ENCODE measurements around the gene INTS4. TPM values are rescaled to one million over a fixed set of nuclear protein-coding genes. Genes with fewer than 3 reads are reported as not detected.
"Not testable (repeated sequence)": the region's sequence is repeated elsewhere in the genome, so short reads cannot be mapped to it uniquely, and the experiment has no call there.

INTS4 gene
- total RNA-seq (2014; rRNA removed; shearing (Covaris generic)) = 33.2 and 36.7 TPM in 2 replicates

- H3K36me3 ChIP-seq (replicated peaks; ENCODE audit: control insufficient read depth, insufficient read depth, low read length) = no peaks in the 10 kb centered on the region; the same call in none of the 2 replicates
- peak; percentile 91 for DNase-seq
- H3K4me3 ChIP-seq (ENCODE audit: insufficient read depth, low read depth, low read length) = peak within 1 kb of the TSS; percentile 64
- no peaks in the 10 kb centered on the region for H3K27me3 ChIP-seq (ENCODE audit: control insufficient read depth, insufficient read depth, low read length)
Measured at GRCh38 chr11:77994434-77995362, at the start of gene INTS4. Gene INTS4, minus strand, starts transcription at chr11:77994668. Its CDS starts 25 bp downstream, at chr11:77994643.

DNA sequence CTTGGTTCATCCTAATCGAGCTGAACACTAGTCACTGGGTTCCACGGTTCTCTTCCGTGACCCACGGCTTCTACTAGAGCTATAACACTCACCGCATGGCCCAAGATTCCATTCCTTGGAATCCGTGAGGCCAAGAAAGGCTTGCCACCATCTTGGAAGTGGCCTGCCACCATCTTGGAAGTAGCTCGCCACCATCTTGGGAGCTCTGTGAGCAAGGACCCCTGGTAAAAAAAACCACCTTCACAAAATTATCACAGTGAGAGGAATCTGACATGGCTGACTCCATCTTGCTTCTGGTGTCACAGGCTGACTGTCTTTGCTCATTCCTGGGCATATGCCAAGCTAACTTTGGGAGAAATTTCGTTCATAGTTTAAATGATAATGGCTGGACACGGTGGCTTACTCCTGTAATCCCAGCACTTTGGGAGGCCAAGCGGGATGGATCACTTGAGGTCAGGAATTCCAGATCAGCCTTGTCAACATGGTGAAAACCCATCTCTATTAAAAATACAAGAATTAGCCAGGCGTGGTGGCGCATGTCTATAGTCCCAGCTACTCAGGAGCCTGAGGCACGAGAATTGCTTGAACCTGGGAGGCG is 47.5 kb upstream of the INTS4 start:
- no peak for DNase-seq
- Histone ChIP-seq H3K36me3 (replicated peaks; ENCODE audit: control insufficient read depth, insufficient read depth, low read length) (no peaks in the 10 kb centered on the region), H3K27me3 (ENCODE audit: control insufficient read depth, insufficient read depth, low read length) (no peaks in the 10 kb centered on the region; the same call in 1 of the 2 replicates), H3K4me3 (ENCODE audit: insufficient read depth, low read depth, low read length) (no peak overlapping the region)

DNA sequence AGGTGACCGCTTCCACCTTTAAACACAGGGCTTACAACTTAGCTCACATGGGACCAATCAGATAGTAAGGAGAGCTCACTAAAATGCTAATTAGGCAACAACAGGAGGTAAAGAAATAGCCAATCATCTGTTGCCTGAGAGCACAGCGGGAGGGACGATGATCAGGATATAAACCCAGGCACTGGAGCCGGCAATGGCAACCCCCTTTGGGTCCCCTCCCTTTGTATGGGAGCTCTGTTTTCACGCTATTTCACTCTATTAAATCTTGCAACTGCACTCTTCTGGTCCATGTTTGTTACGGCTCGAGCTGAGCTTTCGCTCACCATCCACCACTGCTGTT is 46.9 kb upstream of the INTS4 start:
- H3K4me3 ChIP-seq (ENCODE audit: insufficient read depth, low read depth, low read length); DNase-seq; H3K36me3 ChIP-seq (replicated peaks; ENCODE audit: control insufficient read depth, insufficient read depth, low read length); H3K27me3 ChIP-seq (ENCODE audit: control insufficient read depth, insufficient read depth, low read length): not testable (repeated sequence)

DNA sequence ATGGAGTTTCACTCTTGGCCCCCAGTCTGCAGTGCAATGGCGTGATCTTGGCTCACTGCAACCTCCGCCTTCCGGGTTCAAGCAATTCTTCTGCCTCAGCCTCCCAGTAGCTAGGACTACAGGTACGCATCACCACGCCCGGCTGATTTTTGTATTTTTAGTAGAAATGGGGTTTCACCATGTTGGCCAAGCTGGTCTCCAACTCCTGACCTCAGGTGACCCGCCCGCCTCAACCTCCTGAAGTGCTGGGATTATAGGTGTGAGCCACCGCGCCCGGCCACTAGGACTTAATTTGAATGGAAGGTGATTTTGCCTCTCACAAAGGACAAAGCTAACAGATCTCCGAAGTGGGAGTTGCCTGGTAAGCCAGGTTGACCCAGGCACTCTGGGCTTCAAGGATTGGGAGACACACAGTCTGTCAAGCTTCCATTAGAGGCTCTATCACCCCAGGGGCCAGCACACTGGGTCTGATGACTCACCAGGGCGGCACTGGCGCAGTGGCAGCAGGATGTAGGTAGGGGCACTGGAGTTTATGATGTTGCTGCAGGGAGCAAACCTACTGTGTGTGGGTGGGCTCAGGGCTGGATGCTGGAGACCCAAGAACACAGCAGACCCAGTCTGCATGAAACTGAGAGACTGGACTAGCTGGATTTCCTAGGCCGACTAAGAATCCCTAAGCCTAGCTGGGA is 46.4 kb upstream of the INTS4 start:
- H3K4me3 ChIP-seq (ENCODE audit: insufficient read depth, low read depth, low read length) = no peak overlapping the region
- H3K27me3 ChIP-seq (ENCODE audit: control insufficient read depth, insufficient read depth, low read length) = no peaks in the 10 kb centered on the region; the same call in 1 of the 2 replicates
- peak; percentile 54 for DNase-seq

DNA sequence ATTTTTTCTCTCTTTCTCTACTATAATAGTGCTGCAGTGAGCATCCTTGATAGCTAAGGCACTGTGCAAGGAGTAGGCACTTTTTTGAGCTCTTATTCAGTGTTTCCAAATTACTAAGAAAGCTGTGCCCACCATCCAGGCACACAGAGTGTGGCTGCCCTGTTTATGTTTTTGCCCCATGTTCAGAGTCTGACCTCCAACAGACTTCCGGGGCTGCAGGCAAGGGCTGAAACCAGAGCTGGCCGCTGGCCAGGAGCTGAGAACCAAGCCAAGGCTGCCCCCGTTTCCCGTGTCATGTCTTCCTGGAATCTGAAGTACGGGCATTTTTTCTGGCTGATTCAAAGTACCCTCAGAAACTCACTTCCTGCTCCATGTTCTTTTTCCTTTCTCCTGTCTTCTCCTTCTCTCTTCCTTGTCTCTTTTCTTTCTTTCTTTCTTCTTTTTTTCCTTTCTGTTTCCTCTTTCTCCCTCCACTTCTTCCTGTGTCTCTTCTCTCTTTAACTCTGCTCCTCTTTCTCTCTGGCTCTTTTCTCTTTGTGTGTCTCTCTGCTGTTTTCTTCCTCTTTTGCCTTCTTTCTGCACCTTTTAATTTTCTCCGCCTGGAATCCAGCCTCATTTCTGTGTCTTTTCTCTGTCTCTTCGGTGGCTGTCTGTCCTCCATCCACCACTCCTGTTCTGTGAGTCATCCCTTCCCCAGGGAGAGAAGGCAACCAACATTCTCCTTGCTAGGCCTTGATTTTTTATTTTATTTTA is 45.6 kb upstream of the INTS4 start:
- no peaks in the 10 kb centered on the region for H3K36me3 ChIP-seq (replicated peaks; ENCODE audit: control insufficient read depth, insufficient read depth, low read length)
- no peak overlapping the region for H3K4me3 ChIP-seq (ENCODE audit: insufficient read depth, low read depth, low read length)
- no peak for DNase-seq
- no peaks in the 10 kb centered on the region for H3K27me3 ChIP-seq (ENCODE audit: control insufficient read depth, insufficient read depth, low read length)

More for the DNA sequence above, 46.4 kb upstream of the INTS4 start:
- H3K36me3 ChIP-seq (replicated peaks; ENCODE audit: control insufficient read depth, insufficient read depth, low read length) = no peaks in the 10 kb centered on the region

- Histone ChIP-seq H3K36me3 (replicated peaks; ENCODE audit: control insufficient read depth, insufficient read depth, low read length) (no peaks in the 10 kb centered on the region), H3K27me3 (ENCODE audit: control insufficient read depth, insufficient read depth, low read length) (no peaks in the 10 kb centered on the region), H3K4me3 (ENCODE audit: insufficient read depth, low read depth, low read length) (no peak overlapping the region)
- DNase-seq = no peak
Measured at GRCh38 chr11:78039391-78039918, 45.0 kb upstream of the INTS4 start.

- Histone ChIP-seq H3K27me3 (ENCODE audit: control insufficient read depth, insufficient read depth, low read length) (no peaks in the 10 kb centered on the region), H3K4me3 (ENCODE audit: insufficient read depth, low read depth, low read length) (no peak overlapping the region), H3K36me3 (replicated peaks; ENCODE audit: control insufficient read depth, insufficient read depth, low read length) (no peaks in the 10 kb centered on the region)
- no peak for DNase-seq
Measured at GRCh38 chr11:78038697-78039313, 44.3 kb upstream of the INTS4 start.

DNA sequence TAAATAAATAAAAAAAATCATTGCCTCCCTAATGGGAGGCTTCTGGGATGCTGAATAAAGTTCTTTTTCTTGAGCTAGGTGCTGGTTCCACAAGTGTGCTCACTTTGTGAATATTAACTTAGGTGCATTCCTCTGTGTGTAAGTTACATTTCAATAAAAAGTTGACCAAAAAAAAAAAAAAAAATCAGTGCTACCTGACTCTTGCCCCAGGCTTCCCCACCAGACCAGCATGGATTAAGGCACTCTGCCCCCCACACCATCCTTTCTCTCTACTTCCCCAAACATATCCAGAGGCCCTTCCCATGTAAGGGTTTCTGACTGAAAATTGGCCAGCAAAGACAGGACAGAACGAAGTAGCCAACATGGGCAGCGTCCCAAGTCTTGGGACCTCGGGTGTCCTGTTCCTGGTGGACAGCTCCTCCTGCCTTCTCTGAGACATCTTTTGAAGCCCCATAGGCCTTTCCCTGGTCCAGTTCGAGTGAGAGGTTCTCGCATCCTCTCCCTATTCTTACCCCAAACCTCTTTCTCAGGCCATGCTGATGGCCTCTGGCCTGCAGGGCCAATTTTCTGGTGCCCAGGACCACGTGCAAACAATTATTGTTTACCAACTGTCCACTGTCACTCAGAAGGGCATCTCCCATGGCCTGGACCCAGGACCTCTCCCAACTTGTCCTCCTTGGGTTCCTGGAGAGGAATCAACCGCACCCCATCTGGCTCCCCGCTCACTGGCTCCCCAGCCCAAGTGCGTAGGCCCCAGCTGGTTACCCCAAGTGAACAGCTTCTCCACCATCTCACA is 43.6 kb upstream of the INTS4 start:
- no peak overlapping the region for H3K4me3 ChIP-seq (ENCODE audit: insufficient read depth, low read depth, low read length)
- DNase-seq = no peak
- no peaks in the 10 kb centered on the region for H3K36me3 ChIP-seq (replicated peaks; ENCODE audit: control insufficient read depth, insufficient read depth, low read length)
- no peaks in the 10 kb centered on the region for H3K27me3 ChIP-seq (ENCODE audit: control insufficient read depth, insufficient read depth, low read length)

- H3K36me3 ChIP-seq (replicated peaks; ENCODE audit: control insufficient read depth, insufficient read depth, low read length) = no peaks in the 10 kb centered on the region
- no peak overlapping the region for H3K4me3 ChIP-seq (ENCODE audit: insufficient read depth, low read depth, low read length)
- no peaks in the 10 kb centered on the region for H3K27me3 ChIP-seq (ENCODE audit: control insufficient read depth, insufficient read depth, low read length)
- DNase-seq = no peak
Measured at GRCh38 chr11:78037056-78037455, 42.6 kb upstream of the INTS4 start.

DNA sequence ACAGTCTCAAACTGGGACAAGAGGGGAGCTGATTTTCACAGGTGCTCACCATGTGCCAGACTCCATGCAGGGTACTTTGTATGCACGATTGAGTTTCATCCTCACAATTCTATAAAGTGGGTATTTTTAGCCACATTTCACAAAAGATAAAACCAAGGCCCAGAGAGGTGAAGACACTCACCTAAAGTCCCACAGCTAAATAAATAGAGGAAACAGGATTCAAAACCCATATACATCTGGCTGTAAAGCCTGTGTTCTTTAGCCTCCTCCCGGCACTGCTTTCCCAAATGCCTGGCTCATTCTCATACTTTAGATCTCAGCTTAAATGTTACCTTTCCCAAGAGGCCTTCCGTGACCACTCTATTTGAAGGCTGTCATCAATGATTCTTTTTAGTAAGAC is 41.8 kb upstream of the INTS4 start:
- no peaks in the 10 kb centered on the region for H3K36me3 ChIP-seq (replicated peaks; ENCODE audit: control insufficient read depth, insufficient read depth, low read length)
- no peaks in the 10 kb centered on the region for H3K27me3 ChIP-seq (ENCODE audit: control insufficient read depth, insufficient read depth, low read length)
- H3K4me3 ChIP-seq (ENCODE audit: insufficient read depth, low read depth, low read length) = no peak overlapping the region
- DNase-seq = no peak

GRCh38 chr11:78034623-78035022 is 40.2 kb upstream of the INTS4 start:
- H3K27me3 ChIP-seq (ENCODE audit: control insufficient read depth, insufficient read depth, low read length) = no peaks in the 10 kb centered on the region
- no peak overlapping the region for H3K4me3 ChIP-seq (ENCODE audit: insufficient read depth, low read depth, low read length)
- H3K36me3 ChIP-seq (replicated peaks; ENCODE audit: control insufficient read depth, insufficient read depth, low read length) = no peaks in the 10 kb centered on the region
- peak; percentile 64 for DNase-seq

GRCh38 chr11:78033040-78033439 is 38.6 kb upstream of the INTS4 start:
- Histone ChIP-seq H3K4me3 (ENCODE audit: insufficient read depth, low read depth, low read length) (no peak overlapping the region), H3K36me3 (replicated peaks; ENCODE audit: control insufficient read depth, insufficient read depth, low read length) (no peaks in the 10 kb centered on the region), H3K27me3 (ENCODE audit: control insufficient read depth, insufficient read depth, low read length) (no peaks in the 10 kb centered on the region)
- DNase-seq = no peak

GRCh38 chr11:78032090-78032489 is 37.6 kb upstream of the INTS4 start:
- no peaks in the 10 kb centered on the region for H3K36me3 ChIP-seq (replicated peaks; ENCODE audit: control insufficient read depth, insufficient read depth, low read length)
- no peak overlapping the region for H3K4me3 ChIP-seq (ENCODE audit: insufficient read depth, low read depth, low read length)
- H3K27me3 ChIP-seq (ENCODE audit: control insufficient read depth, insufficient read depth, low read length) = no peaks in the 10 kb centered on the region
- no peak for DNase-seq

All from H7 (cell line).